Testis (tissue), 3 donors: ENCODE results near the gene CFAP65. TPM values are rescaled to one million over a fixed set of nuclear protein-coding genes. Genes with fewer than 3 reads are reported as not detected.

Source experiments
- DNase-seq: peaks from one replicate; pipeline ENCODE4 v3.0.0-alpha.2; 2019
- H3K27ac ChIP-seq, 2 donors: fragments of 200-600 bp; sonication (generic); one replicate each; pipeline ENCODE4 v1.5.1; 2019
- H3K27me3 ChIP-seq: fragments of 200-600 bp; sonication (generic); one replicate; pipeline ENCODE4 v1.5.1; 2019
- H3K36me3 ChIP-seq: fragments of 200-600 bp; sonication (generic); one replicate; pipeline ENCODE4 v1.5.1; 2017; ENCODE audit warnings: low read depth; ENCODE audit errors: missing control alignments
- H3K4me1 ChIP-seq: fragments of 200-600 bp; sonication (generic); one replicate; pipeline ENCODE4 v1.5.1; 2019
- H3K4me3 ChIP-seq, 2 donors: fragments of 200-600 bp; sonication (generic); one replicate each; pipeline ENCODE4 v1.5.1; 2017 to 2019
- H3K9me3 ChIP-seq: fragments of 200-600 bp; sonication (generic); one replicate; pipeline ENCODE4 v1.5.1; 2017
- CTCF ChIP-seq, 3 experiments: fragments of 450-650 bp in 2 of 3; fragments of 200-600 bp in 1 of 3; sonication (generic) in 1 of 3; IDR thresholded peaks; one replicate each; pipeline ENCODE4 v1.5.1; 2016 to 2019; ENCODE audit warnings: antibody characterized with exemption in 3 of 3, mild to moderate bottlenecking in 2 of 3, moderate library complexity in 1 of 3
- POLR2A ChIP-seq: fragments of 450-650 bp; IDR thresholded peaks from one replicate; pipeline ENCODE4 v1.6.1; 2017; ENCODE audit warnings: antibody characterized with exemption, mild to moderate bottlenecking, moderate library complexity
- WGBS, 2 donors: methylation state at CpG; one replicate each; pipeline ENCODE4 v1.1.5; 2018; 5-methylcytosine and 5-hydroxymethylcytosine counted together
- intact Hi-C: fragments of 100-400 bp; cut with DNase I; formaldehyde crosslinking; loops from one replicate; pipeline ENCODE4 v1.15.1; 2023; ENCODE audit warnings: low total_unique reads
- polyA plus RNA-seq: library from polyadenylated mRNA; stranded (reverse); fragments of 350-450 nt; fragmentation: Illumina TruSeq; extraction: RNeasy Lipid Tissue Mini Kit (QIAGEN cat#74804); gene quantifications from one replicate; pipeline ENCODE4 v1.2.3, GENCODE V29; 2014; ENCODE audit warnings: low read depth, low replicate concordance; ENCODE audit not compliant: insufficient read depth
- total RNA-seq, 2 donors: library from RNA; depleted of rRNA; stranded (reverse); fragments of >200 nt; gene quantifications; one replicate each; pipeline ENCODE4 v1.2.3, GENCODE V29; 2016

Gene CFAP65
- total and polyA plus RNA-seq, 3 donors from 2014 or later: 15.5 to 42.9 (median 23.7) TPM

DNA sequence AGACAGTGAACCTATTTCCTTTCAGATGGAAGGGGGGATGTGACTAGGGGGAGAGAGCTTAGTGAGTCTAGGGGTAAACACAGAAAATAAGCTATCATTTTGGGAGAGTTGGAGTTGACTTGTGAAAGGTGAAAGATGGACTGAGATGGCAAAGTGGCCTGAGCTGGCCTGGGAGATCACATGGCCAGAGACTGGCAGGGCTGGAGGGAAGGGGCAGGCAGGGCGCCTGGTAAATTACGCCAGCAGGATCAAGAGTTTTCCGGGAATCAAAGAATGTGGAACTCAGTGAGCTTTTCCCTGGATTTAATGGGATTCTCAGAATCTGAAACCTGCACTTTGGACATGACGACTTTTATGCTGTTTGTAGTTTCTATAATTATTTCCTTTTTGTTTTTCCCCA lies 841 bp upstream of the CFAP65 start:
- no peaks in the 10 kb centered on the region for H3K9me3 ChIP-seq
- DNase-seq: no peak
- 67 to 69% methylated on average over 4 of the region's 4 CpGs for WGBS, 2 donors
- H3K4me1 ChIP-seq: no peaks in the 10 kb centered on the region
- no peak overlapping the region for H3K27ac ChIP-seq
- no peak overlapping the region for H3K4me3 ChIP-seq
- H3K27me3 ChIP-seq: no peaks in the 10 kb centered on the region
- H3K36me3 ChIP-seq: no peaks in the 10 kb centered on the region
- TF ChIP-seq POLR2A (no peak), CTCF (IDR thresholded peaks at IDR 0.05) (no peak)
- intact Hi-C loops: no loop called here

DNA sequence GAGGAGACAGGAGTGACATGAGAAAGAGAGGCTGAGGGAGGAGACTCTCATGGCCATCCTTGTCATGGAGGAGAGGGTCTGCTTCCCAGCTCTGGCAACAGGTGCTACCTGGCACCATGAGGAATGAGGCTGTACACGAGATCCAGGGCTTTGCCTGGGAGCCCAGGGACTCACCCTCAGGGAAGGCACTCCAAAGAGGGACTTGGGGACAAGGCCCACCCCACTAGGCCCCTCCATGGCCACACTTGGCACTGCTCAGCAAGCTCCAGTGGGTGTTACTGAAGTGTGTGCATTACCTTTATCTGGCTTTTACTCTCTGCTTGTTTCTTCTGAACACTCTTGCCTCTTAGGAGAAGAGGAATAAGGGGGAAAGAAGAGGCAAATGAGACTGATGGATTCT lies 2.7 kb downstream of the CFAP65 start:
- Histone ChIP-seq H3K4me3 (no peak overlapping the region), H3K27ac (no peak overlapping the region), H3K4me1 (no peaks in the 10 kb centered on the region), H3K27me3 (no peaks in the 10 kb centered on the region), H3K9me3 (no peaks in the 10 kb centered on the region), H3K36me3 (no peaks in the 10 kb centered on the region)
- no peak for TF ChIP-seq CTCF (IDR thresholded peaks at IDR 0.05)
- TF ChIP-seq POLR2A: no peak
- WGBS, 2 donors: 38 to 50% methylated on average over 1 of the region's 1 CpG
- intact Hi-C loops: no loop called here
- no peak for DNase-seq

- intact Hi-C loops: no loop called here
- no peaks in the 10 kb centered on the region for H3K27me3 ChIP-seq
- 51 to 73% methylated on average over 6 to 8 of the region's 8 CpGs for WGBS, 2 donors
These were observed 3.4 kb downstream of the CFAP65 start for GRCh38 chr2:219037783-219038499.

GRCh38 chr2:219035942-219036341 lies 5.4 kb downstream of the CFAP65 start:
- intact Hi-C loops: no loop called here
- 65 to 87% methylated on average over 2 of the region's 2 CpGs for WGBS, 2 donors
- DNase-seq: no peak
- Histone ChIP-seq H3K27ac (no peak overlapping the region), H3K27me3 (no peaks in the 10 kb centered on the region), H3K9me3 (no peaks in the 10 kb centered on the region), H3K36me3 (no peaks in the 10 kb centered on the region), H3K4me3 (no peak overlapping the region), H3K4me1 (no peaks in the 10 kb centered on the region)
- TF ChIP-seq POLR2A (no peak), CTCF (IDR thresholded peaks at IDR 0.05) (no peak)

More at GRCh38 chr2:219037783-219038499, 3.4 kb downstream of the CFAP65 start:
- H3K36me3 ChIP-seq: no peaks in the 10 kb centered on the region
- no peaks in the 10 kb centered on the region for H3K4me1 ChIP-seq
- no peak for DNase-seq
- no peak for TF ChIP-seq POLR2A
- TF ChIP-seq CTCF (IDR thresholded peaks at IDR 0.05): no peak
- no peaks in the 10 kb centered on the region for H3K9me3 ChIP-seq
- H3K27ac ChIP-seq: no peak overlapping the region
- no peak overlapping the region for H3K4me3 ChIP-seq

GRCh38 chr2:219034823-219035222 lies 6.5 kb downstream of the CFAP65 start:
- intact Hi-C loops: no loop called here
- H3K4me1 ChIP-seq: no peaks in the 10 kb centered on the region
- no peak for DNase-seq
- WGBS, 2 donors: 55 to 69% methylated on average over 6 of the region's 6 CpGs
- H3K9me3 ChIP-seq: no peaks in the 10 kb centered on the region
- no peak overlapping the region for H3K27ac ChIP-seq
- no peaks in the 10 kb centered on the region for H3K27me3 ChIP-seq
- H3K36me3 ChIP-seq: no peaks in the 10 kb centered on the region
- TF ChIP-seq POLR2A: no peak
- TF ChIP-seq CTCF (IDR thresholded peaks at IDR 0.05): no peak
- no peak overlapping the region for H3K4me3 ChIP-seq
